Spleen (tissue), 7 donors: Measurements from ENCODE around the gene KCND2.

Experiments
- CTCF ChIP-seq, 11 experiments: fragments of 200-600 bp in 7 of 11; fragments of 450-650 bp in 4 of 11; sonication (generic) in 4 of 11; IDR thresholded peaks in 8 of 11; conservative IDR thresholded peaks in 3 of 11; 1 replicate in 7 of 11; 2 replicates in 4 of 11; pipeline versions ENCODE4 v1.4.0 to v1.8.0; 2016 to 2021; ENCODE audit warnings: antibody characterized with exemption in 11 of 11, inconsistent platforms in 4 of 11, mild to moderate bottlenecking in 1 of 11
- POLR2AphosphoS5 ChIP-seq, 3 donors: sonication (generic); formaldehyde crosslinking; IDR thresholded peaks; one replicate each; pipeline ENCODE4 v1.5.1; 2017; ENCODE audit warnings: antibody characterized with exemption in 3 of 3
- donor health status: DM: no; HTN: no; CAD: no; lungs with moderate emphysema.
- donor health status: DM: no; HTN: no; CAD: no.
- donor health status: DM: no; HTN: no; CAD: no.

GRCh38 chr7:120724448-120724847 is 451.5 kb downstream of the KCND2 start:
- TF ChIP-seq CTCF (IDR thresholded peaks at IDR 0.05 in 8 of 11, conservative IDR thresholded peaks at IDR 0.05 in 3 of 11) (no peak), POLR2AphosphoS5 (IDR thresholded peaks at IDR 0.05) (no peak)
